Neural progenitor cell (in vitro differentiated cells): ENCODE measurements around the gene ASIC2. TPM values are rescaled to one million over a fixed set of nuclear protein-coding genes. Genes with fewer than 3 reads are reported as not detected.
"Not testable (repeated sequence)": the region's sequence is repeated elsewhere in the genome, so short reads cannot be mapped to it uniquely, and the experiment has no call there.

Source experiments
- DNase-seq: peaks from one replicate; pipeline ENCODE4 v3.0.0-alpha.2; 2016; ENCODE audit warnings: low spot score
- H2AFZ ChIP-seq: fragments of 200-600 bp; sonication (generic); replicated peaks from 2 replicates; pipeline ENCODE4 v1.6.1; 2016; ENCODE audit warnings: antibody characterized with exemption
- H3F3A ChIP-seq: fragments of 200-600 bp; sonication (generic); 2 replicates; pipeline ENCODE4 v1.6.1; 2016; ENCODE audit warnings: antibody characterized with exemption, low read depth
- H3K27ac ChIP-seq: fragments of 200-600 bp; sonication (generic); 2 replicates; pipeline ENCODE4 v1.5.1; 2016; ENCODE audit warnings: mild to moderate bottlenecking
- H3K27me3 ChIP-seq: fragments of 200-600 bp; sonication (generic); 2 replicates; pipeline ENCODE4 v1.6.1; 2016; ENCODE audit warnings: mild to moderate bottlenecking, moderate library complexity
- H3K36me3 ChIP-seq: fragments of 200-600 bp; sonication (generic); 2 replicates; pipeline ENCODE4 v1.5.1; 2016
- H3K4me1 ChIP-seq: fragments of 200-600 bp; sonication (generic); 2 replicates; pipeline ENCODE4 v1.6.1; 2016; ENCODE audit warnings: mixed run types
- H3K4me2 ChIP-seq: fragments of 200-600 bp; sonication (generic); 2 replicates; pipeline ENCODE4 v1.6.1; 2016
- H3K4me3 ChIP-seq: fragments of 200-600 bp; sonication (generic); 2 replicates; pipeline ENCODE4 v1.5.1; 2016
- H3K79me2 ChIP-seq: fragments of 200-600 bp; sonication (generic); 2 replicates; pipeline ENCODE4 v1.6.1; 2016; ENCODE audit warnings: low read depth
- H3K9ac ChIP-seq: fragments of 200-600 bp; sonication (generic); 2 replicates; pipeline ENCODE4 v1.6.1; 2016
- H3K9me3 ChIP-seq: fragments of 200-600 bp; sonication (generic); 2 replicates; pipeline ENCODE4 v1.5.1; 2016; ENCODE audit warnings: low read depth
- H4K20me1 ChIP-seq: fragments of 200-600 bp; sonication (generic); 2 replicates; pipeline ENCODE4 v1.6.1; 2016; ENCODE audit warnings: low read depth
- H3K27ac Mint-ChIP-seq: 3 replicates; pipeline ENCODE4 v1.8.0; 2021; ENCODE audit warnings: mixed read lengths
- H3K27me3 Mint-ChIP-seq: 2 replicates; pipeline ENCODE4 v1.8.0; 2022; ENCODE audit warnings: low read depth, mild to moderate bottlenecking, inconsistent platforms, moderate library complexity, mixed read lengths; ENCODE audit not compliant: insufficient read depth
- H3K36me3 Mint-ChIP-seq: 3 replicates; pipeline ENCODE4 v1.8.0; 2021; ENCODE audit warnings: mixed read lengths
- H3K4me1 Mint-ChIP-seq: 3 replicates; pipeline ENCODE4 v1.8.0; 2021; ENCODE audit warnings: mixed read lengths
- H3K4me3 Mint-ChIP-seq: 3 replicates; pipeline ENCODE4 v1.8.0; 2021; ENCODE audit warnings: mild to moderate bottlenecking, moderate library complexity, mixed read lengths
- H3K9me3 Mint-ChIP-seq: 3 replicates; pipeline ENCODE4 v1.8.0; 2020; ENCODE audit warnings: mixed read lengths
- EZH2 ChIP-seq: fragments of 200-600 bp; sonication (generic); IDR thresholded peaks from 2 replicates; pipeline ENCODE4 v1.6.1; 2017; ENCODE audit warnings: antibody characterized with exemption, mild to moderate bottlenecking, moderate library complexity
- EZH2phosphoT487 ChIP-seq: fragments of 200-600 bp; sonication (generic); IDR thresholded peaks from 2 replicates; pipeline ENCODE4 v1.6.1; 2017; ENCODE audit warnings: antibody characterized with exemption
- total RNA-seq: library from RNA; depleted of rRNA; stranded (reverse); fragments of >200 nt; gene quantifications from 2 replicates; pipeline ENCODE4 v1.2.3, GENCODE V29; 2015; ENCODE audit warnings: low replicate concordance
- TF ChIP-seq, protein P1 (sequence below): fragments of 200-600 bp; sonication (generic); IDR thresholded peaks from 2 replicates; pipeline ENCODE4 v1.5.1; 2017; ENCODE audit warnings: antibody characterized with exemption, mild to moderate bottlenecking

The ASIC2 gene
- total RNA-seq, 1 donor from 2014 or later = 2.3 TPM

DNA sequence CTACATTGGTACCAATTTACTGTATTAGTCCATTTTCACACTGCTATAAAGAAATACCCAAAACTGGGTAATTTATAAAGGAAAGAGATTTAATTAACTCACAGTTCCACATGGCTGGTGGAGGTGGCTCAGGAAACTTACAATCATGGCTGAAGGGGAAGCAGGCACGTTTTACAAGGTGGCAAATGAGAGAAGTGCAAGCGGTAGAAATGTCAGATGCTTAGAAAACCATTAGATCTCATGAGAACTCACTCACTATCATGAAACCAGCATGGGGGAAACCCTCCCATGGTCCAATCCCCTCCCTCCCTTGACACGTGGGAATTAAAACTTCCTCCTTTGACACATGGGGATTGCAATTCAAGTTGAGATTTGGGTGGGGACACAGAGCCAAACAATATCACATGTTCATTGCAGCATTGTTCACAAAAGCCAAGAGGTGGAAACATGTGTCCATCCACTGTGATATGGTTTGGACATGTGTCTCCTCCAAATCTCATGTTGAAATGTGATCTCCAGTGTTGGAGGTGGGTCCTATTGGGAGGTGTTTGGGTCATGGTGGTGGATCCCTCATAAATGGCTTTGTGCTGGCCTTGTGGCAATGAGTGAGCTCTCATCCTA, 304.5 kb downstream of the ASIC2 start:
- no peak for TF ChIP-seq EZH2phosphoT487
- TF ChIP-seq, protein P1, sequence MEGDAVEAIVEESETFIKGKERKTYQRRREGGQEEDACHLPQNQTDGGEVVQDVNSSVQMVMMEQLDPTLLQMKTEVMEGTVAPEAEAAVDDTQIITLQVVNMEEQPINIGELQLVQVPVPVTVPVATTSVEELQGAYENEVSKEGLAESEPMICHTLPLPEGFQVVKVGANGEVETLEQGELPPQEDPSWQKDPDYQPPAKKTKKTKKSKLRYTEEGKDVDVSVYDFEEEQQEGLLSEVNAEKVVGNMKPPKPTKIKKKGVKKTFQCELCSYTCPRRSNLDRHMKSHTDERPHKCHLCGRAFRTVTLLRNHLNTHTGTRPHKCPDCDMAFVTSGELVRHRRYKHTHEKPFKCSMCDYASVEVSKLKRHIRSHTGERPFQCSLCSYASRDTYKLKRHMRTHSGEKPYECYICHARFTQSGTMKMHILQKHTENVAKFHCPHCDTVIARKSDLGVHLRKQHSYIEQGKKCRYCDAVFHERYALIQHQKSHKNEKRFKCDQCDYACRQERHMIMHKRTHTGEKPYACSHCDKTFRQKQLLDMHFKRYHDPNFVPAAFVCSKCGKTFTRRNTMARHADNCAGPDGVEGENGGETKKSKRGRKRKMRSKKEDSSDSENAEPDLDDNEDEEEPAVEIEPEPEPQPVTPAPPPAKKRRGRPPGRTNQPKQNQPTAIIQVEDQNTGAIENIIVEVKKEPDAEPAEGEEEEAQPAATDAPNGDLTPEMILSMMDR = no peak
- Histone ChIP-seq H3K27me3 (no peaks in the 10 kb centered on the region), H2AFZ (no peak overlapping the region), H3K4me1 (no peaks in the 10 kb centered on the region), H3K79me2 (no peaks in the 10 kb centered on the region), H3K9ac (no peak overlapping the region), H3F3A (no peaks in the 10 kb centered on the region), H3K36me3 (no peaks in the 10 kb centered on the region), H3K4me3 (no peak overlapping the region), H3K9me3 (no peaks in the 10 kb centered on the region), H3K4me2 (no peak overlapping the region), H3K27ac (no peak overlapping the region), H4K20me1 (no peaks in the 10 kb centered on the region)
- Mint-ChIP-seq H3K36me3 (no peaks in the 10 kb centered on the region), H3K4me3 (no peak overlapping the region), H3K4me1 (no peaks in the 10 kb centered on the region), H3K9me3 (peaks cover 18% of the 10 kb centered on the region), H3K27me3 (peaks cover 4% of the 10 kb centered on the region), H3K27ac (no peak overlapping the region)
- DNase-seq = no peak

DNA sequence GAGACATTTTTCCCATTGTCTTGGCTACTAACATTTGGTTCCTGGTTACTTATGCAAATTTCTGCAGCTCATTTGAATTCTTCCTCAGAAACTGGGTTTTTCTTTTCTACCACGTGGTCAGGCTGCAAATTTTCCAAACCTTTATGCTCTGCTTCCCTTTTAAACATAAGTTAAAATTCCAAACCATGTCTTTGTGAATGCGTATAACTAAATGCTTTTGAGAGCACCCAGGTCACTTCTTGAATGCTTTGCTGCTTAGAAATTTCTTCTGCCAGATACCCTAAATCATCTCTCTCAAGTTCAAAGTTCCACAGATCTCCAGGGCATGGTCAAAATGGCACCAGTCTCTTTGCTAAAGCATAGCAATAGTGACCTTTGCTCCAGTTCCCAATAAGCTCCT, 305.2 kb downstream of the ASIC2 start:
- H3K36me3 Mint-ChIP-seq, H3K27ac Mint-ChIP-seq, H3K4me1 ChIP-seq, H3K27ac ChIP-seq, H3K9me3 ChIP-seq, H2AFZ ChIP-seq, H4K20me1 ChIP-seq, H3K79me2 ChIP-seq, H3K9ac ChIP-seq, H3K4me3 ChIP-seq, H3F3A ChIP-seq, H3K4me1 Mint-ChIP-seq, H3K27me3 Mint-ChIP-seq, H3K4me2 ChIP-seq, H3K4me3 Mint-ChIP-seq, H3K27me3 ChIP-seq, DNase-seq, H3K36me3 ChIP-seq: not testable (repeated sequence)
- H3K9me3 Mint-ChIP-seq = peaks cover 18% of the 10 kb centered on the region

DNA sequence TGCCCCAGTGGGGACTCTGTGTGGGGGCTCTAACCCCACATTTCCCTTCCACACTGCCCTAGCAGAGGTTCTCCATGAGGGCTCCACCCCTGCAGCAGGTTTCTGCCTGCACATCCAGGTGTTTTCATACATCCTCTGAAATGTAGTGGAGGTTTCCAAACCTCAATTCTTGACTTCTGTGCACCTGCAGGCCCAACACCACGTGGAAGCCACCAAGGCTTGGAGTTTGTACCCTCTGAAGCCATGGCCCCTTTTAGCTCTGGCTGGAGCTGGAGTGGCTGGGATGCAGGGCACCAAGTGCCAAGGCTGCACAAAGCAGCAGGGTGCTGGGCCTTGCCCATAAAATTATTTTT, 305.7 kb downstream of the ASIC2 start:
- not testable (repeated sequence) for H3K27ac ChIP-seq, H3K4me2 ChIP-seq, H3K4me3 ChIP-seq, H3K79me2 ChIP-seq, H3K36me3 Mint-ChIP-seq, H3K4me1 ChIP-seq, H3K27ac Mint-ChIP-seq, H2AFZ ChIP-seq, H3K9ac ChIP-seq, H3K27me3 Mint-ChIP-seq, H3K9me3 ChIP-seq, DNase-seq, H3K4me3 Mint-ChIP-seq, H3K4me1 Mint-ChIP-seq, H3F3A ChIP-seq, H3K27me3 ChIP-seq, H3K36me3 ChIP-seq, H4K20me1 ChIP-seq
- peaks cover 22% of the 10 kb centered on the region for H3K9me3 Mint-ChIP-seq

- no peaks in the 10 kb centered on the region for H3K27me3 ChIP-seq
- H3K27ac Mint-ChIP-seq = no peak overlapping the region
- H2AFZ ChIP-seq = no peak overlapping the region
- H3K36me3 ChIP-seq = no peaks in the 10 kb centered on the region
- H3K9me3 ChIP-seq = no peaks in the 10 kb centered on the region
- no peak for DNase-seq
- no peak overlapping the region for H3K4me3 ChIP-seq
- no peak overlapping the region for H3K4me2 ChIP-seq
- H4K20me1 ChIP-seq = no peaks in the 10 kb centered on the region
- no peak overlapping the region for H3K27ac ChIP-seq
- H3K9me3 Mint-ChIP-seq = peaks cover 32% of the 10 kb centered on the region
- no peaks in the 10 kb centered on the region for H3K36me3 Mint-ChIP-seq
- H3K4me3 Mint-ChIP-seq = no peak overlapping the region
- H3K9ac ChIP-seq = no peak overlapping the region
- H3K27me3 Mint-ChIP-seq = peaks cover 12% of the 10 kb centered on the region
- no peaks in the 10 kb centered on the region for H3K4me1 ChIP-seq
- no peaks in the 10 kb centered on the region for H3K4me1 Mint-ChIP-seq
- H3K79me2 ChIP-seq = no peaks in the 10 kb centered on the region
- TF ChIP-seq EZH2 (no peak), EZH2phosphoT487 (no peak)
- TF ChIP-seq, protein P1 = no peak
- no peaks in the 10 kb centered on the region for H3F3A ChIP-seq
Measured at GRCh38 chr17:32985050-32985756, 307.9 kb downstream of the ASIC2 start.

- H3K79me2 ChIP-seq, H3K36me3 Mint-ChIP-seq, H3K4me1 ChIP-seq, H3K27ac Mint-ChIP-seq, H3F3A ChIP-seq, H3K9ac ChIP-seq, H4K20me1 ChIP-seq, H3K4me2 ChIP-seq, H3K4me1 Mint-ChIP-seq, H3K36me3 ChIP-seq, H3K4me3 ChIP-seq, H3K27ac ChIP-seq, H3K27me3 ChIP-seq, H2AFZ ChIP-seq, DNase-seq, H3K9me3 ChIP-seq, H3K4me3 Mint-ChIP-seq: not testable (repeated sequence)
- Mint-ChIP-seq H3K27me3 (peaks cover 10% of the 10 kb centered on the region), H3K9me3 (peaks cover 16% of the 10 kb centered on the region)
Measured at GRCh38 chr17:32981611-32982010, 311.5 kb downstream of the ASIC2 start.
